K562 (cell line): ENCODE data around the gene CCDC137. TPM values are rescaled to one million over a fixed set of nuclear protein-coding genes. Genes with fewer than 3 reads are reported as not detected.

Experiments
- ATF1 ChIP-seq, 2 experiments: fragments of 450-650 bp in 1 of 2; IDR thresholded peaks; 2 replicates each; pipeline ENCODE4 v1.6.1; 2016; ENCODE audit warnings: missing compliant biosample characterization in 1 of 2, missing genetic modification characterization in 1 of 2
- BCOR ChIP-seq: fragments of 450-650 bp; IDR thresholded peaks from 2 replicates; pipeline ENCODE4 v1.6.1; 2016
- CREB3 ChIP-seq: fragments of 450-650 bp; conservative IDR thresholded peaks from 2 replicates; pipeline ENCODE4 v1.6.1; 2016; ENCODE audit warnings: missing genetic modification characterization, low read depth, mild to moderate bottlenecking, missing compliant biosample characterization, moderate library complexity
- EWSR1 ChIP-seq: fragments of 450-650 bp; IDR thresholded peaks from 2 replicates; pipeline ENCODE4 v1.6.1; 2018; ENCODE audit warnings: borderline replicate concordance, mild to moderate bottlenecking, low read depth, moderate library complexity; ENCODE audit not compliant: partially characterized antibody
- GATAD2B ChIP-seq: fragments of 450-650 bp; IDR thresholded peaks from 2 replicates; pipeline ENCODE4 v1.6.1; 2017; ENCODE audit warnings: mild to moderate bottlenecking, borderline replicate concordance
- GTF2A2 ChIP-seq: IDR thresholded peaks from 2 replicates; pipeline ENCODE4 v1.6.1; 2016; ENCODE audit warnings: mild to moderate bottlenecking, missing genetic modification characterization, missing compliant biosample characterization
- IRF2 ChIP-seq: sonication (generic); formaldehyde crosslinking; IDR thresholded peaks from 2 replicates; pipeline ENCODE4 v1.8.1; 2022; ENCODE audit warnings: mild to moderate bottlenecking, missing genetic modification reagents
- PHF21A ChIP-seq: fragments of 450-650 bp; IDR thresholded peaks from 2 replicates; pipeline ENCODE4 v1.6.1; 2017; ENCODE audit warnings: low read depth, borderline replicate concordance
- POLR2B ChIP-seq: fragments of 450-650 bp; IDR thresholded peaks from 2 replicates; pipeline ENCODE4 v1.6.1; 2018; ENCODE audit warnings: low read depth; ENCODE audit not compliant: partially characterized antibody
- POLR3A ChIP-seq: IDR thresholded peaks from 2 replicates; pipeline ENCODE4 v1.6.1; 2011; ENCODE audit warnings: borderline replicate concordance, mild to moderate bottlenecking, moderate library complexity; ENCODE audit not compliant: insufficient read length, insufficient read depth; ENCODE audit errors: extremely low read depth
- PTRF ChIP-seq: fragments of 450-650 bp; IDR thresholded peaks from 2 replicates; pipeline ENCODE4 v1.6.1; 2016; ENCODE audit warnings: mild to moderate bottlenecking, missing genetic modification characterization, missing compliant biosample characterization
- PYGO2 ChIP-seq: fragments of 450-650 bp; IDR thresholded peaks from 2 replicates; pipeline ENCODE4 v1.6.1; 2016; ENCODE audit warnings: mild to moderate bottlenecking, missing genetic modification characterization, moderate library complexity, missing compliant biosample characterization
- RNF219 ChIP-seq: fragments of 250-450 bp; sonication (Bioruptor Pico); IDR thresholded peaks from 2 replicates; pipeline ENCODE4 v1.5.0; 2022; ENCODE audit warnings: mild to moderate bottlenecking
- STAT5A ChIP-seq: IDR thresholded peaks from 2 replicates; pipeline ENCODE4 v1.6.1; 2012; ENCODE audit warnings: low read length, inconsistent platforms, borderline replicate concordance
- ZNF212 ChIP-seq: fragments of 450-650 bp; formaldehyde crosslinking; IDR thresholded peaks from 2 replicates; pipeline ENCODE4 v1.4.0; 2020; ENCODE audit warnings: mild to moderate bottlenecking
- ZNF23 ChIP-seq: fragments of 250-450 bp; sonication (Bioruptor Pico); IDR thresholded peaks from 2 replicates; pipeline ENCODE4 v1.4.0; 2020; ENCODE audit warnings: mild to moderate bottlenecking
- ZNF436 ChIP-seq: fragments of 250-450, 450-650 bp; sonication (Bioruptor Pico); formaldehyde crosslinking; IDR thresholded peaks from 2 replicates; pipeline ENCODE4 v1.7.0; 2020; ENCODE audit warnings: mild to moderate bottlenecking
- ZNF512 ChIP-seq: IDR thresholded peaks from 2 replicates; pipeline ENCODE4 v1.6.1; 2016; ENCODE audit warnings: missing genetic modification characterization, missing compliant biosample characterization
- polyA plus RNA-seq, 8 experiments: library from polyadenylated mRNA; depleted of rRNA in 4 of 8; stranded (reverse) in 5 of 8; unstranded in 3 of 8; fragments of >200 nt; fragmentation: Nextera tagmentation in 2 of 8; fragmentation: Illumina TruSeq in 1 of 8; extraction: Ambion mirVana in 2 of 8; extraction: Trizol in 1 of 8; gene quantifications; 2 replicates each; pipeline versions ENCODE4 v1.2.1 to v1.2.3, GENCODE V29; 2011 to 2014; ENCODE audit warnings: inconsistent platforms in 1 of 8, missing spikeins in 1 of 8
- total RNA-seq, 7 experiments: library from RNA; depleted of rRNA in 6 of 7; stranded (reverse); fragments of >200 nt in 6 of 7; fragmentation: Illumina TruSeq in 2 of 7; extraction: Trizol in 2 of 7; gene quantifications; 2 replicates each; pipeline versions ENCODE4 v1.2.1 to v1.2.3, GENCODE V29; 2011 to 2021; ENCODE audit warnings: low replicate concordance in 1 of 7
- TF ChIP-seq, protein P1 (sequence below): fragments of 250-450 bp; sonication (Bioruptor Pico); IDR thresholded peaks from 2 replicates; pipeline ENCODE4 v1.8.0; 2022; ENCODE audit warnings: moderate library complexity, mild to moderate bottlenecking, inconsistent platforms
- TF ChIP-seq, protein P2 (sequence below): IDR thresholded peaks from 3 replicates; pipeline ENCODE4 v1.6.1; 2011; ENCODE audit warnings: borderline replicate concordance, mild to moderate bottlenecking; ENCODE audit not compliant: insufficient read length, insufficient read depth

The CCDC137 gene
- total and polyA plus RNA-seq, 9 of the 15 experiments (the other 6 are each of a cell fraction or from before 2014, with no cell fraction given): 2.3 to 68.1 (median 38.3) TPM

GRCh38 chr17:81665205-81666091, 1.1 kb upstream of the CCDC137 start (continued):
- TF ChIP-seq, protein P1, sequence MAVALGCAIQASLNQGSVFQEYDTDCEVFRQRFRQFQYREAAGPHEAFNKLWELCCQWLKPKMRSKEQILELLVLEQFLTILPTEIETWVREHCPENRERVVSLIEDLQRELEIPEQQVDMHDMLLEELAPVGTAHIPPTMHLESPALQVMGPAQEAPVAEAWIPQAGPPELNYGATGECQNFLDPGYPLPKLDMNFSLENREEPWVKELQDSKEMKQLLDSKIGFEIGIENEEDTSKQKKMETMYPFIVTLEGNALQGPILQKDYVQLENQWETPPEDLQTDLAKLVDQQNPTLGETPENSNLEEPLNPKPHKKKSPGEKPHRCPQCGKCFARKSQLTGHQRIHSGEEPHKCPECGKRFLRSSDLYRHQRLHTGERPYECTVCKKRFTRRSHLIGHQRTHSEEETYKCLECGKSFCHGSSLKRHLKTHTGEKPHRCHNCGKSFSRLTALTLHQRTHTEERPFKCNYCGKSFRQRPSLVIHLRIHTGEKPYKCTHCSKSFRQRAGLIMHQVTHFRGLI (CRISPR knock-in tag): peak; percentile 80; the same call in 1 of the 2 replicates
- TF ChIP-seq ATF1 (CRISPR knock-in tag; IDR thresholded peaks at IDR 0.05) (no peak), ATF1 (tag; IDR thresholded peaks at IDR 0.05) (peak; percentile 33), PTRF (tag) (peak; percentile 74; the same call in 1 of the 2 replicates), ZNF212 (CRISPR knock-in tag) (no peak), ZNF512 (tag) (no peak), RNF219 (CRISPR knock-in tag) (no peak), EWSR1 (no peak), IRF2 (CRISPR knock-in tag) (no peak), ZNF23 (CRISPR knock-in tag) (0 out of 2 replicates have a peak, but pooled peaks have one; percentile 56), PHF21A (no peak), CREB3 (peak; percentile 96), POLR3A (no peak), ZNF436 (CRISPR knock-in tag) (no peak), GATAD2B (no peak), POLR2B (peak; percentile 15), STAT5A (no peak), PYGO2 (tag) (peak; percentile 52; the same call in 1 of the 2 replicates), BCOR (no peak), GTF2A2 (tag) (peak; percentile 67; the same call in 1 of the 2 replicates)
- TF ChIP-seq, protein P2, sequence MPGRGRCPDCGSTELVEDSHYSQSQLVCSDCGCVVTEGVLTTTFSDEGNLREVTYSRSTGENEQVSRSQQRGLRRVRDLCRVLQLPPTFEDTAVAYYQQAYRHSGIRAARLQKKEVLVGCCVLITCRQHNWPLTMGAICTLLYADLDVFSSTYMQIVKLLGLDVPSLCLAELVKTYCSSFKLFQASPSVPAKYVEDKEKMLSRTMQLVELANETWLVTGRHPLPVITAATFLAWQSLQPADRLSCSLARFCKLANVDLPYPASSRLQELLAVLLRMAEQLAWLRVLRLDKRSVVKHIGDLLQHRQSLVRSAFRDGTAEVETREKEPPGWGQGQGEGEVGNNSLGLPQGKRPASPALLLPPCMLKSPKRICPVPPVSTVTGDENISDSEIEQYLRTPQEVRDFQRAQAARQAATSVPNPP: no peak
